Ishikawa (cell line): Measurements from ENCODE around the gene SERP2.

Experiments
- CEBPB ChIP-seq: IDR thresholded peaks from 2 replicates; pipeline ENCODE4 v1.6.1; 2012
- CREB1 ChIP-seq: IDR thresholded peaks from 2 replicates; pipeline ENCODE4 v1.6.1; 2012; ENCODE audit warnings: low read depth
- EGR1 ChIP-seq: IDR thresholded peaks from 2 replicates; pipeline ENCODE4 v1.6.1; 2012
- EP300 ChIP-seq: IDR thresholded peaks from 2 replicates; pipeline ENCODE4 v1.6.1; 2012; ENCODE audit warnings: borderline replicate concordance
- FOXM1 ChIP-seq: IDR thresholded peaks from 2 replicates; pipeline ENCODE4 v1.6.1; 2012; ENCODE audit warnings: low read depth, borderline replicate concordance
- NFIC ChIP-seq: IDR thresholded peaks from 2 replicates; pipeline ENCODE4 v1.6.1; 2012
- RAD21 ChIP-seq: IDR thresholded peaks from 2 replicates; pipeline ENCODE4 v1.6.1; 2012; ENCODE audit warnings: low read depth
- TAF1 ChIP-seq: IDR thresholded peaks from 2 replicates; pipeline ENCODE4 v1.6.1; 2012; ENCODE audit warnings: low read depth, mild to moderate bottlenecking
- TCF12 ChIP-seq: IDR thresholded peaks from 2 replicates; pipeline ENCODE4 v1.6.1; 2012; ENCODE audit warnings: low read depth
- TEAD4 ChIP-seq: IDR thresholded peaks from 2 replicates; pipeline ENCODE4 v1.6.1; 2012
- YY1 ChIP-seq: IDR thresholded peaks from 2 replicates; pipeline ENCODE4 v1.6.1; 2012; ENCODE audit warnings: low read depth
- ZBTB7A ChIP-seq: IDR thresholded peaks from 2 replicates; pipeline ENCODE4 v1.6.1; 2012; ENCODE audit warnings: low read depth
- TF ChIP-seq, protein P1 (sequence below): IDR thresholded peaks from 2 replicates; pipeline ENCODE4 v1.6.1; 2012
- TF ChIP-seq, protein P2 (sequence below): IDR thresholded peaks from 2 replicates; pipeline ENCODE4 v1.6.1; 2012
- TF ChIP-seq, protein P3 (sequence below): IDR thresholded peaks from 2 replicates; pipeline ENCODE4 v1.6.1; 2012; ENCODE audit warnings: low read depth, mild to moderate bottlenecking

The SERP2 gene

DNA sequence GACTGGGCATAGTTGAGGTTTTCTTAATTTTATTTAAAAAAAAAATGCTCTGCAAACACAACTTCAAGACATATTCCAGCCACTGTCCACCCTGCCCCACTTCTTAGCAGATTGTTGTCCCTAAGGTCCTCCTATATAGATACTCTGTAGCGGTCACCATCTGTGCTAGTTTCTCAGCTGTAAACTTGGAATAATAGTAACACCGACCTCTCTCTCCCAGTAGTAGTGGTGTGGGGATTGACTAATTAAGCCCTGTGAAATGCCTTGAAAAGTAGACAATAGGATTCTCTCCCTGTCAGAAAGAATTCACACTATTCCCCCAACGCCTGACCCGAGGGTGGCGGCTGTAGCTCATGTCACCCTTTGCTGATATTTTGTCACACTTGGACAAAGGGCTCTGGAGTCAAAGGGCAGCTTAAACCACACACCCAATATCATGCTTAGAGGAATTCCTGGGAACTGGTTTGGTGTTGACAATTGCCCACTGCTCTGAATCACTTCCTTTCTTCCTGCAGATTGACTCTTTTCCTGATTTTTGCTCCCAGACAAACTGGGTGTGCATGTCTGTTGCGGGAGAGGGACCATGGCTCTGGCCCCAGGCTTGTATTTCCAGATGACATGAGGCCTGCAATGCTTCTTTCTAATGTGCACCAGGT lies 9.2 kb upstream of the SERP2 start:
- TF ChIP-seq EGR1 = no peak
- no peak for TF ChIP-seq EP300
- no peak for TF ChIP-seq TAF1
- TF ChIP-seq TEAD4 = no peak

DNA sequence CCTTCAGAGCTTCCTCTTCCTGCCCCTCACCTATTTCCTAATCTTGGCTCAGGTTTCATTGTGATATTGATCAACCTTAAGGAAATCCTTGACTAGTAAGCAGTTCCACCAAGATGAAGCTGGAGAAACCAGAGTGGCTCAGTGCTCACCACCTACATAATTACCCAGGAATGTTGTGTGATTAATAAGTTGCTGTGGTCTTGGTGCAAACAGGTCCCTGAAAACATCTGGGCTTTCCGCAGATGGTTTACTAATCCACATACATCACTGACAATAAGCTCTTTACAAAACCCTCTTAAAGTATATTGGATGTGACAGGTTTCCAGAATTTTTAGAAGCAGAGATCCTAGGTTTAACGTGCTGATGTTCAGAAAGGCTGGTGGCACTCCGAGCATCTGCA lies 8.6 kb upstream of the SERP2 start:
- TF ChIP-seq EP300 = no peak
- TF ChIP-seq CREB1 = no peak
- TF ChIP-seq EGR1 = no peak
- no peak for TF ChIP-seq RAD21
- no peak for TF ChIP-seq TCF12
- no peak for TF ChIP-seq YY1
- no peak for TF ChIP-seq CEBPB
- TF ChIP-seq, protein P1, sequence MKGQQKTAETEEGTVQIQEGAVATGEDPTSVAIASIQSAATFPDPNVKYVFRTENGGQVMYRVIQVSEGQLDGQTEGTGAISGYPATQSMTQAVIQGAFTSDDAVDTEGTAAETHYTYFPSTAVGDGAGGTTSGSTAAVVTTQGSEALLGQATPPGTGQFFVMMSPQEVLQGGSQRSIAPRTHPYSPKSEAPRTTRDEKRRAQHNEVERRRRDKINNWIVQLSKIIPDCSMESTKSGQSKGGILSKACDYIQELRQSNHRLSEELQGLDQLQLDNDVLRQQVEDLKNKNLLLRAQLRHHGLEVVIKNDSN = no peak
- TF ChIP-seq, protein P2, sequence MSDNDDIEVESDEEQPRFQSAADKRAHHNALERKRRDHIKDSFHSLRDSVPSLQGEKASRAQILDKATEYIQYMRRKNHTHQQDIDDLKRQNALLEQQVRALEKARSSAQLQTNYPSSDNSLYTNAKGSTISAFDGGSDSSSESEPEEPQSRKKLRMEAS = no peak
- TF ChIP-seq FOXM1 = no peak
- TF ChIP-seq NFIC = no peak
- TF ChIP-seq TAF1 = no peak
- TF ChIP-seq TEAD4 = no peak
- TF ChIP-seq ZBTB7A = no peak
- TF ChIP-seq, protein P3, sequence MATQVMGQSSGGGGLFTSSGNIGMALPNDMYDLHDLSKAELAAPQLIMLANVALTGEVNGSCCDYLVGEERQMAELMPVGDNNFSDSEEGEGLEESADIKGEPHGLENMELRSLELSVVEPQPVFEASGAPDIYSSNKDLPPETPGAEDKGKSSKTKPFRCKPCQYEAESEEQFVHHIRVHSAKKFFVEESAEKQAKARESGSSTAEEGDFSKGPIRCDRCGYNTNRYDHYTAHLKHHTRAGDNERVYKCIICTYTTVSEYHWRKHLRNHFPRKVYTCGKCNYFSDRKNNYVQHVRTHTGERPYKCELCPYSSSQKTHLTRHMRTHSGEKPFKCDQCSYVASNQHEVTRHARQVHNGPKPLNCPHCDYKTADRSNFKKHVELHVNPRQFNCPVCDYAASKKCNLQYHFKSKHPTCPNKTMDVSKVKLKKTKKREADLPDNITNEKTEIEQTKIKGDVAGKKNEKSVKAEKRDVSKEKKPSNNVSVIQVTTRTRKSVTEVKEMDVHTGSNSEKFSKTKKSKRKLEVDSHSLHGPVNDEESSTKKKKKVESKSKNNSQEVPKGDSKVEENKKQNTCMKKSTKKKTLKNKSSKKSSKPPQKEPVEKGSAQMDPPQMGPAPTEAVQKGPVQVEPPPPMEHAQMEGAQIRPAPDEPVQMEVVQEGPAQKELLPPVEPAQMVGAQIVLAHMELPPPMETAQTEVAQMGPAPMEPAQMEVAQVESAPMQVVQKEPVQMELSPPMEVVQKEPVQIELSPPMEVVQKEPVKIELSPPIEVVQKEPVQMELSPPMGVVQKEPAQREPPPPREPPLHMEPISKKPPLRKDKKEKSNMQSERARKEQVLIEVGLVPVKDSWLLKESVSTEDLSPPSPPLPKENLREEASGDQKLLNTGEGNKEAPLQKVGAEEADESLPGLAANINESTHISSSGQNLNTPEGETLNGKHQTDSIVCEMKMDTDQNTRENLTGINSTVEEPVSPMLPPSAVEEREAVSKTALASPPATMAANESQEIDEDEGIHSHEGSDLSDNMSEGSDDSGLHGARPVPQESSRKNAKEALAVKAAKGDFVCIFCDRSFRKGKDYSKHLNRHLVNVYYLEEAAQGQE = no peak

DNA sequence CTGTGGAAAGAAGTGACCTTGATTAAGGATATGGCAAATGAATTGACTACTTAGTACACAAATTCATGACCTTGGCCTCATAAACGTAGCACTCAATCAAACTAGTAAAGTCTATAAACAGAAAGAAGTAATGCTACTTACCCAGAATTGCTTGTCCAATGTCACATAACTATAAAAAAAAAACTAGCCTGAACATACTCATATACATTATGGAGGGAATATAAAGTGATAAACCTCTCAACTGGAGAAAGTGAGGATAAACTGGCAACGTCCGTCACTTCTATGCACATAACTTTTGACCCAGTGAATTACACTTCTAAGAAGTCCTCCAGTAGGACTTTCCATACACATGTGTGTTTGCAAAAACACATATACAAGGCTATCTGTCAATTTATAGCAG lies 7.7 kb upstream of the SERP2 start:
- no peak for TF ChIP-seq CREB1
- TF ChIP-seq YY1 = no peak
- TF ChIP-seq, protein P1 = no peak
- TF ChIP-seq, protein P2 = no peak
- TF ChIP-seq TAF1 = no peak
- TF ChIP-seq EP300 = no peak
- TF ChIP-seq, protein P3 = no peak
- TF ChIP-seq TEAD4 = no peak
- TF ChIP-seq CEBPB = no peak
- TF ChIP-seq RAD21 = no peak
- TF ChIP-seq NFIC = no peak
- TF ChIP-seq EGR1 = no peak
- TF ChIP-seq TCF12 = no peak
- TF ChIP-seq ZBTB7A = no peak

DNA sequence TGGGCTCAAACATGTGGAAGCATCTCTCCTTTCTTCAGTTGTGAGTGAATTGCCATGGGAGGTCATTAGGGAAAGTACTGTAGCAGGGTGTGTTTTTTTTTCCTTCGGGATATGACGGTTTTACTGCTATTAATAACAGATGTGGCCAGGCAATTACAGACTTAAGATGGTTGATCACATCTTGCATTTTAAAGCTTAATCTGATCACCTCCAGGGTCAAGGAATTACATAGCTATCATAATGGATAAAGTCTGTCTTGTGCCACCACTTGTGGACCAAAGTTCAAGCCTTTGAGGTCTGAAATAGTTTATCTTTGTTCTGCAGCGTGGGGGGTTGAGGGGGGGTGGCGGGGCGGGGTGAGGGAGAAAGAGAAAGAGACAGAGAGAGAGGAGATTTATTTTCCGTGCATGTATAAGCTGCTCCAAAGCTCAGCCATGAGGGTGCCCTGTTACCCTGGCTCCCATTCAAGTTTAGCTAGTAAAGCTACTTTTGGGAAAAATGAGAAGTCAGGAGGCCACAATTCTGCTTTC lies 5.5 kb upstream of the SERP2 start:
- TF ChIP-seq TEAD4 = no peak

DNA sequence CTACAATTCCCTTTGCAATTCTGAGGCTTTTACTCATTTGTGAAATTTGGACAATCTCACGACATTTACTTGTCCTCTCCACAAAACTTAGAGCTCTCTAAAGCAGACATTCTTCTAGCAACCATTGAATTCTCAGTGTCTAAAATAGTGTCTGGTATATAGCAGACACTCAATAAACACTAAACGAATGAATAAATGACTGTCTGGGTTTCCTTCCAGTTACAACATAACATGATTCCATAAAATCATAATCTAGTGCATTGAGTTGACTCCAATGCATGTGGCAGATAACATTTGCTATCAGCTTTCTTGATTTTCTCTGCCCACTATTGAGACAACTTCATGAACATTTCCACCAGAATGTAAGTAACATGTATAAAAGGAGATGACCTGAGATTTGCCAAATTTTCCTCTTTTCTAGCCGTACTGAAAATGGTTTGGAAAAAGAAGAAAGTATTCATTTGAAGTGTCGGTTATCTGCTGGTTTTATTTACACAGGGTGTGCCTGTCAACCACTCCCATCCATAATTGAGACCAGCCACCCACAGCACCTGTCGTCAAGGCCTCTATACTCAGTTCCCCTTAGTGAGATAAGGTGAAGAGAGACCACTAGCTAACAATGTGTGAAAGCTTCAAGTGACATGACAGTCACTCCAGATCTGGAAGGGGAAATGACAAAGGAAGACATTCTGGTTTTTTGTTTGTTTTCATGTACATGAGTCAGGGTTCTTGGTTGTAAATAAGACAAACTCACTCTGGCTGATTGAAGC lies 4.8 kb upstream of the SERP2 start:
- TF ChIP-seq CREB1 = no peak
- no peak for TF ChIP-seq TCF12

DNA sequence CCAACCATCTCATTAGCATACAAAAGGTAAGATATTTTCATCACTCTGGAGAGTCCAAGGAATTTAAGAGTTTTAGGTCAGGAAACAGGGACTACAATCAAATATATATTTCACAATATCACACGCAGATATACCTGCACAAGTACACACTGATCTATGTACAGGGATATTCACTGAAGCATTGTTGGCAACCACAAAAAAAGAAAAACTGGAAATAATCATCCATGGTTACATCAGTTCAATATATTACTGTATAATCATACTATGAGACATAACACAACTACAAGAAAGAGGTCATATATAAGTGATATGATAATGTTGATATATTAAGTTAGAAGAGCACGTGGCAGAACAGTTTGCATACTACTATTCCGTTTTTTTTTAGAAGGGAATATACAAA lies 2.2 kb upstream of the SERP2 start:
- no peak for TF ChIP-seq CEBPB
- no peak for TF ChIP-seq EP300
- TF ChIP-seq, protein P1 = no peak
